ENCODE data around the gene TNS3.

TNS3 gene

GRCh38 chr7:47377741-47378140 is 204.2 kb downstream of the TNS3 start:
- no peak for TF ChIP-seq CTCF (IDR thresholded peaks at IDR 0.05; ENCODE audit: borderline replicate concordance, insufficient read depth, low read depth, low read length)
- no peak overlapping the region for H3K4me3 ChIP-seq (ENCODE audit: low read depth, low read length)

- TF ChIP-seq CTCF (IDR thresholded peaks at IDR 0.05; ENCODE audit: borderline replicate concordance, insufficient read depth, low read depth, low read length) = no peak
- H3K4me3 ChIP-seq (ENCODE audit: low read depth, low read length) = no peak overlapping the region
These were observed 204.8 kb downstream of the TNS3 start for GRCh38 chr7:47376991-47377616.

GRCh38 chr7:47375121-47375938 is 206.6 kb downstream of the TNS3 start:
- no peak for TF ChIP-seq CTCF (IDR thresholded peaks at IDR 0.05; ENCODE audit: borderline replicate concordance, insufficient read depth, low read depth, low read length)
- no peak overlapping the region for H3K4me3 ChIP-seq (ENCODE audit: low read depth, low read length)

GRCh38 chr7:47374538-47374937 is 207.4 kb downstream of the TNS3 start:
- H3K4me3 ChIP-seq (ENCODE audit: low read depth, low read length) = no peak overlapping the region
- no peak for TF ChIP-seq CTCF (IDR thresholded peaks at IDR 0.05; ENCODE audit: borderline replicate concordance, insufficient read depth, low read depth, low read length)

GRCh38 chr7:47373871-47374451 is 207.9 kb downstream of the TNS3 start:
- H3K4me3 ChIP-seq (ENCODE audit: low read depth, low read length) = no peak overlapping the region
- TF ChIP-seq CTCF (IDR thresholded peaks at IDR 0.05; ENCODE audit: borderline replicate concordance, insufficient read depth, low read depth, low read length) = no peak

GRCh38 chr7:47371733-47372368 is 210.1 kb downstream of the TNS3 start:
- TF ChIP-seq CTCF (IDR thresholded peaks at IDR 0.05; ENCODE audit: borderline replicate concordance, insufficient read depth, low read depth, low read length) = no peak
- no peak overlapping the region for H3K4me3 ChIP-seq (ENCODE audit: low read depth, low read length)

Measured in GM12875 (cell line).